HG03196 (cell line): ENCODE measurements around the gene MCRS1.
"Not testable (repeated sequence)": the region's sequence is repeated elsewhere in the genome, so short reads cannot be mapped to it uniquely, and the experiment has no call there.

ENCODE experiments used
- ATAC-seq: cut with Tn5 transposase; IDR thresholded peaks from one replicate; pipeline ENCODE4 v1.9.1; 2021; ENCODE audit not compliant: unreplicated experiment

Gene MCRS1

DNA sequence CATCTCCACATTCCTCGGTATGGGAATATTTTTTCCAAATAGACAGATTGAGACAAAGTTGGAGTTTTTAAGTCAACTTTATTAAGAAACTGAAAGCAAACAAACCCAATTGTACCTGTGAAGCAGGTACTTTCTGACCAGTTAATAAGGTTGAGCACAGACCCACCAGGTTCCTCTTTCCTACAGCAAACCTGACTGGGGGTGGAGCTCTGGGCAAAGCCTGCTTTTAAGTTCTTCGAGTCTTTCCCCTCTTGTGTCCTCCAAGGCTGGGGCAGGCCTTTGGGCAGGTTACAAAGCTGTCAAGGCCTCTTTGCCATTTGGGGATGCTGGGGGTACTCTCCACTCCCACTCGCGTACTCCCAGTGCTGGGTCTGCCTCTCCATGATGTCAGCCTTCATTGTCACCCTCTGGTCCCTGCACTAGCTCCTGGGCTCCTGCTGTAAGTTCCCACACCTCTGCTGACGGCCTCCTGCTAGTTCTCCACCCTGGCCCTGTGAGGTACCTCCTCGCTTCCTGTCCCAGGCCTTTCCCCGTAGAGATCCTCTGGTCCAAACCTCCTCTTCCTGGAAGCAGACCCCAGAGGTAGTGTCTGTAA lies 25.9 kb downstream of the MCRS1 start:
- ATAC-seq: no peak

GRCh38 chr12:49541140-49541861 lies 26.6 kb downstream of the MCRS1 start:
- no peak for ATAC-seq

DNA sequence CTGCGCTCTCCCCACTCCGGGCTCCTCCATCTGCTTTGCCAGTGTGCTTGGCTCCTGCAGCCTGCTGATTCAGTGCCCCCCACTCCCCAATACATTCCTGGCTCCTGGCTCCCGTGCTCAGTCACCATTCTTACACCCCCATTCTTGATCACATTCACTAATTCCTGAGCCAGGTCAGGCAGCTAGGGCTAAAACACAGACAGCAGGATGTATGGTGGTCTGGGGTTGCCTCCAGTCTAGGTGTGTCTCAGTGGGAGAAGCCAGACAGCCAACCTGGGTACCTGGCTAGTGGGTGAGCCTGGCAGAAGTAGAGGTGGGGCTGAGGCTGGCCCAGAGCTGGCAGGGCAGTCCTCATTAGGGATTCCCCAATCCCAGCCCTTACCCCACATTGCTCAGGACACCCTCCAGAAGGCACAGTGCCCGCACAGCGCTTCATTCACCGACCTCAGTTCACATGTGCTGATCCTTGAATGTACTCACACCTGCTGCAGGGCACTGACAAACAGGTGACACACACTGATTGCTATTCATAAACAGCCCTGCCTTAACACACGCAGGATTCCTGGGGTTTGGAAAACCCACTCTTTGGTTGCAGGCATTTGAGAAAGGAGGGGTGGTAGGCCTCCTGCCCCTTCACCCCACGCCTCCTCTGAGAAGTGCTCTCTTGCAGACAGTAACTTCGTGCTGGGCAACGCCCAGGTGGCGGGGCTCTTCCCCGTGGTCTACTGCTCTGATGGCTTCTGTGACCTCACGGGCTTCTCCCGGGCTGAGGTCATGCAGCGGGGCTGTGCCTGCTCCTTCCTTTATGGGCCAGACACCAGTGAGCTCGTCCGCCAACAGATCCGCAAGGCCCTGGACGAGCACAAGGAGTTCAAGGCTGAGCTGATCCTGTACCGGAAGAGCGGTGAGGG lies 27.5 kb downstream of the MCRS1 start:
- no peak for ATAC-seq

GRCh38 chr12:49539406-49540228 lies 28.3 kb downstream of the MCRS1 start:
- no peak for ATAC-seq

GRCh38 chr12:49538510-49539403 lies 29.2 kb downstream of the MCRS1 start, which contains the start of gene KCNH3:
KCNH3 (plus strand) TSS chr12:49539030; CDS start chr12:49539417, 387 bp downstream.
- no peak for ATAC-seq

- ATAC-seq: no peak
Observed at GRCh38 chr12:49537752-49538509, 30.0 kb downstream of the MCRS1 start.

DNA sequence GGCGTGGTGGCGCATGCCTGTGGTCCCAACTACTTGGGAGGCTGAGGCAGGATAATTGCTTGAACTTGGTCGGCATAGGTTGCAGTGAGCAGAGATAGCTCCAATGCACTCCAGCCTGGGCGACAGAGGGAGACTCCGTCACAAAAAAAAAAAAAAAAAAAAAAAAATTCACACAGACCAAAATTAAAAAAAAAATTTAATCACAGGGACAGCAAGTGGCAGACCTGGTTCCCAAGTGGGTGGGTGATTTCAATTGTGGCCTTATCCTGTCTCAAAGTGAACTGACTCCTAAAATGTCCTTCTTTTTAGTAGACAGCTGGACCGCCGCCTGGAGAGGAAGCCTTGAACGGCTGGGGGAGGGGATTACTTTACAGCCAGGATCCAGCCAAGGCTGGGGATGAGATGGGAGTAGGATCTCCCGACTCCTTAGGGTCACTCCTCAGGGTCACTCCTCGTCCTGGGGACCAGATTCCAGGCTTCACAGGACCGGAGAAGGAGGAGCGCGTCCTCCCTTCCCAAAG lies 30.7 kb downstream of the MCRS1 start:
- no peak for ATAC-seq

- no peak for ATAC-seq
Observed at GRCh38 chr12:49536526-49537071, 31.3 kb downstream of the MCRS1 start.

DNA sequence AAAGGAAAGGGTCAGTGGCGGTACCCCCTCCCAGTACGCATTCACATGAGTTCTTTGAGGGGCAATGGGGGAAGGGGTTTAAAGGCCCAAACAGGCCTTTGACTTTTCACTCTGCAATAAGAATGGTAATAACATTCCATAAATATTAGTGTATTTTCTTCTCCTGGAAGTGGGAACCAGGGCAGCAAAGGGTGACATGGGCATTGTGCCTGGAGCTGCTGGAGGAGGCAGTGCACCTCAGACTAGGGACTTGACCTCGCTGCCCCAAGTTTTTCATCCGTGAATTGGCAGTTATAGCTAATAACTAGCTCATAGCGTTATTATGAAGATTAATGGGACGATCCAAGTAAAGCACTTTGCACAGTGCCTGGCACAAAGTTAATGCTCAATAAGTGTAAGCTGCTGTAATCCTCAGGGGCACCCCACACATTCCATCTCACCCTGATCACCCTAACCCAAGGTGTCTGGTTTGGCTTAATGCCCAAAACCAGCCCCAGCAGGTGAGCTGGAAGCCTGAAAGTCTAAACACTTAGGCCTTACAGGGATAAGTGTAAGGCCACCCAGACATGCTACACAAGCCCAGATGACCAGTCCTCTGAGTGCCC lies 31.9 kb downstream of the MCRS1 start:
- no peak for ATAC-seq

DNA sequence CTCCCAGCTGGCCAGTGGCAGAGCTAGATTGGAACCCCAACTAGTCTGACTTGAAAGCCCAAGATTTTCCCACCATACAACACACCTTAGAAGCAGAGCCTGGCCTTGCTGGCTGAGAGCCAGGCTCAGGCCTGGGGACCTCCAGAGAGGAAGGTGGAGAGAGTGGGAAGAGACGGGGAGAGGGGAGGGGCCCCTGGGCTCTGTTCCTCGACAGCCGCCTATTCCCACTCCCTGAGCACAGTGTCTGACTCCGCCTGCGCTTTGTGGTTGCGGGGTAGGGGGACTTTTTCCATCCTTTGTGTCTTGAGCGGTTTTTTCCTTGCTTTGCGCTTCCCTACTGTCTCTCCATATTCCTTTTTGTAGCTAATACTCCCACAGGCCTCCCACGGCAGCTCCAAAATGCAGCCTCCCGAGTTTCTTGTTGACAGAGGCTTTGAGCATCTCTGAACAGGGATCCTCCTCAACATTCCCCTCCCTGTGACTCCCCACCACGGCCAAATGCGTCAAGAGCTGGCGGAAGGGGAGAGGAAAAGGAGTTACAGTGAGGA lies 33.1 kb downstream of the MCRS1 start:
- ATAC-seq: no peak

GRCh38 chr12:49534122-49534521 lies 33.8 kb downstream of the MCRS1 start:
- not testable (repeated sequence) for ATAC-seq

DNA sequence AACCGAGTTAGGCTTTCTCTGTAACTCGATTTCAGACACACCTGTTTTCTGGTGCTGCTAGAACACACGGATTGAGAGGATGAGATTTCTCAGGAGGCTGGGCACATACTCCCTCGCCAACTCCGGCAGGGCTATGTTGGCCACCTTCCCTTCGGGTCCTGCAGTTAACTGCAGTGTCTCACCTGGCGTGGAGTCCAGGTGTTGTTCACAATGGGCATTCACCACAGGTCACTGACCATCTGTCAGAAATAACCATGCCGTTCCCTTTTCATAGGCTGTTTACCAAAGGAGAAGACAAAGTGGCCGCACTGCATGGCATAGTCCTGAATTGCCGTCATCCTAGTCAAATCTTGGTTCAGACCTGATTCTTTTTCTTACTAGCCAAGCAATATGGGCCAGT lies 34.6 kb downstream of the MCRS1 start:
- no peak for ATAC-seq

GRCh38 chr12:49531745-49532144 lies 36.2 kb downstream of the MCRS1 start:
- no peak for ATAC-seq

DNA sequence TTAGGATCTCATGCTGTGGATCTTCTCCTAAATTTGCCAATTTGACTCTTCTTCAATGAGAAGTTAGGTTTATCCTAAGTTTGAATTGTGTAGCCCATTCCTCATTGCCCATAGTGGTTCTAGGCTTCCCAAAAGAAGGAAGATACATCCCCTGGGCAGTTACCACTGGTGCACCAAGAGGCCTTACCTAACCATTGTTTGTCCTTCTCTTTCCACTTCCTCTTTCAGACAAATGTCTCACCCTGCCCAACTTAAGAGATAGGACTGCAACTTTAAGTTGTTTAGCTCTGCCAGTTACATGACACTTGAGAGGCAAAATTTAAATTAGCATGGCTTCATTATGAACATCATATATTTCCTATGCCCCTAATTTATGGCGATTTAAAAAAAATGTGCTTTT lies 38.5 kb downstream of the MCRS1 start:
- no peak for ATAC-seq

GRCh38 chr12:49527361-49528130 lies 40.4 kb downstream of the MCRS1 start:
- ATAC-seq: no peak

GRCh38 chr12:49525942-49526341 lies 42.0 kb downstream of the MCRS1 start:
- no peak for ATAC-seq

DNA sequence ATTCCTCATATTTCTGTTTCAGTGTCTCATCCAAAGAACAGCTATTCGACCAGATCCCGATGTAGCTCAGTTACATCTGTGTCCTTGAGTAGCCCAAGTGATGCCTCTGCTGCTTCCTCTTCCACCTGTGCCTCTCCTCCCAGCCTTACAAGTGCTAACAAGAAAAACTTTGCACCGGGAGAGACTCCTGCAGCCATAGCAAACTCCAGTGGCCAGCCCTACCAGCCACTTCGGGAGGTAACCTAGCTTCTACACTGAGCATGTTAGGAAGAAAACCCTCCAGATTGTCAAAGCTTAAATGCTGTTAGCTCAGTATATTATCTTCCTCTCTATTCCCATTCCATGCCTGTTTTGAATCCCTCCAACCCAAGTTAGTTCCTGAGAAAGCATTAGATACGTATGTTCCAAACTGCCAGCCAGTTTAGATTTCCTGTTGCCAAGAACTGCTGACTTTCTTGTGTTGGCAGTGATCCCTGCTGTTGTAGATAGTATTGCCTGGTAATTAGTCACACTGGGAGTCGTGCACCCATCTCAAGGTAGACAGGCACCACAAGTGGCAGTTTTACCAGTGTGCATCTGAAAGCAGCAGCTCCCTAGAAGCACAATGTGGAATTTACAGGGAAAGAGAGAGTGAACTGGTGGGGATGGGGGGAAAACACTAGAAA lies 43.1 kb downstream of the MCRS1 start:
- ATAC-seq: no peak
